ENCODE results near the gene SLC9A1. TPM values are rescaled to one million over a fixed set of nuclear protein-coding genes. Genes with fewer than 3 reads are reported as not detected.
"Not testable (repeated sequence)": the region's sequence is repeated elsewhere in the genome, so short reads cannot be mapped to it uniquely, and the experiment has no call there.

The SLC9A1 gene
- total and polyA plus RNA-seq, 12 donors, result 3.1 to 49.0 (median 28.4) TPM

GRCh38 chr1:27130798-27131197 lies 24.1 kb downstream of the SLC9A1 start:
- H3K27me3 ChIP-seq, result no peaks in the 10 kb centered on the region
- no peak for DNase-seq
- WGBS, 4 donors, result 68 to 74% (median 71%) methylated on average over 2 to 3 of the region's 3 CpGs
- H3K36me3 ChIP-seq (replicated peaks in 1 of 2), result peaks cover 0 to 4% of the 10 kb centered on the region in 2 donors
- no peaks in the 10 kb centered on the region for H3K9me3 ChIP-seq (replicated peaks in 1 of 3)
- no peak overlapping the region for H3K27ac ChIP-seq
- TF ChIP-seq CTCF (IDR thresholded peaks at IDR 0.05) (no peak), POLR2A (IDR thresholded peaks at IDR 0.05) (no peak)
- H3K4me1 ChIP-seq (replicated peaks in 1 of 2), result peaks cover 19 to 20% of the 10 kb centered on the region in 2 donors
- H3K4me3 ChIP-seq, result no peak overlapping the region
- intact Hi-C loops (cut with DNase I), result no loop called here

- intact Hi-C loops (cut with DNase I), result no loop called here
- no peaks in the 10 kb centered on the region for H3K9me3 ChIP-seq (replicated peaks in 1 of 3)
- 25 to 64% (median 52%) methylated on average over 1 to 3 of the region's 3 CpGs for WGBS, 4 donors
- H3K27ac ChIP-seq, result no peak overlapping the region
- no peak for DNase-seq
- peaks cover 11 to 13% of the 10 kb centered on the region in 2 donors for H3K4me1 ChIP-seq (replicated peaks in 1 of 2)
- H3K36me3 ChIP-seq (replicated peaks in 1 of 2), result peaks cover 0 to 4% of the 10 kb centered on the region in 2 donors
- no peak overlapping the region for H3K4me3 ChIP-seq
- TF ChIP-seq CTCF (IDR thresholded peaks at IDR 0.05) (no peak), POLR2A (IDR thresholded peaks at IDR 0.05) (no peak)
- H3K27me3 ChIP-seq, result no peaks in the 10 kb centered on the region
These were observed 25.7 kb downstream of the SLC9A1 start for GRCh38 chr1:27129225-27129624.

- Histone ChIP-seq H3K27ac (no peak overlapping the region), H3K27me3 (no peaks in the 10 kb centered on the region), H3K9me3 (replicated peaks in 1 of 3) (no peaks in the 10 kb centered on the region), H3K4me1 (replicated peaks in 1 of 2) (peaks cover 12 to 13% of the 10 kb centered on the region in 2 donors), H3K4me3 (no peak overlapping the region), H3K36me3 (replicated peaks in 1 of 2) (peaks cover 0 to 4% of the 10 kb centered on the region in 2 donors)
- WGBS, 4 donors, result 68 to 100% (median 77%) methylated on average over 1 to 3 of the region's 3 CpGs
- intact Hi-C loops (cut with DNase I), result no loop called here
- TF ChIP-seq POLR2A (IDR thresholded peaks at IDR 0.05) (no peak), CTCF (IDR thresholded peaks at IDR 0.05) (peak in 5 of 6 experiments; percentile 24 to 43 (median 36))
- DNase-seq, result peak in 4 of 7 donors; percentile 32 to 56 (median 53)
These were observed 27.5 kb downstream of the SLC9A1 start for GRCh38 chr1:27127419-27127818.

- 94 to 97% (median 95%) methylated on average over 5 of the region's 5 CpGs for WGBS, 4 donors
These were observed 28.5 kb downstream of the SLC9A1 start for GRCh38 chr1:27126391-27126790.

GRCh38 chr1:27125125-27125524 lies 29.8 kb downstream of the SLC9A1 start:
- intact Hi-C loops (cut with DNase I); H3K9me3 ChIP-seq (replicated peaks in 1 of 3); H3K27me3 ChIP-seq; H3K4me3 ChIP-seq; H3K36me3 ChIP-seq (replicated peaks in 1 of 2); DNase-seq; H3K27ac ChIP-seq: not testable (repeated sequence)
- peaks cover 14 to 17% of the 10 kb centered on the region in 2 donors for H3K4me1 ChIP-seq (replicated peaks in 1 of 2)
- 93 to 100% (median 95%) methylated on average over 3 to 5 of the region's 5 CpGs for WGBS, 4 donors

More at GRCh38 chr1:27126391-27126790, 28.5 kb downstream of the SLC9A1 start:
- intact Hi-C loops (cut with DNase I), result no loop called here
- Histone ChIP-seq H3K27ac (no peak overlapping the region), H3K9me3 (replicated peaks in 1 of 3) (no peaks in the 10 kb centered on the region), H3K4me1 (replicated peaks in 1 of 2) (peaks cover 14 to 16% of the 10 kb centered on the region in 2 donors), H3K36me3 (replicated peaks in 1 of 2) (peaks cover 0 to 4% of the 10 kb centered on the region in 2 donors), H3K4me3 (no peak overlapping the region), H3K27me3 (no peaks in the 10 kb centered on the region)
- no peak for DNase-seq
- TF ChIP-seq POLR2A (IDR thresholded peaks at IDR 0.05) (no peak), CTCF (IDR thresholded peaks at IDR 0.05) (no peak)

Data from adrenal gland (tissue), 12 donors.